GM12892 (cell line): ENCODE measurements around the gene DGKB.

Experiments
- DNase-seq: peaks from one replicate; pipeline ENCODE4 v3.0.0; 2011; ENCODE audit not compliant: insufficient read length
- FAIRE-seq: peaks from 2 replicates; lab custom pipeline; 2011; peaks lifted over from hg19 to GRCh38; lab: Jason Lieb, UNC
- POLR2A ChIP-seq: IDR thresholded peaks from 2 replicates; pipeline ENCODE4 v1.6.1; 2011; ENCODE audit warnings: low read depth, low read length, control low read depth
- POLR2AphosphoS5 ChIP-seq: IDR thresholded peaks from 2 replicates; pipeline ENCODE4 v1.6.1; 2011; ENCODE audit warnings: low read depth, low read length, control low read depth
- TAF1 ChIP-seq: IDR thresholded peaks from 2 replicates; pipeline ENCODE4 v1.6.1; 2011; ENCODE audit warnings: low read depth, mild to moderate bottlenecking, control low read depth, low read length, borderline replicate concordance

The DGKB gene

GRCh38 chr7:14818871-14819270, 83.7 kb downstream of the DGKB start:
- no peak for FAIRE-seq
- DNase-seq: no peak
- TF ChIP-seq POLR2AphosphoS5 (no peak), POLR2A (no peak), TAF1 (no peak)

- FAIRE-seq: no peak
- TF ChIP-seq POLR2AphosphoS5: no peak
- TF ChIP-seq TAF1: no peak
- no peak for TF ChIP-seq POLR2A
- no peak for DNase-seq
Observed at GRCh38 chr7:14817829-14818614, 84.5 kb downstream of the DGKB start.

- no peak for TF ChIP-seq POLR2AphosphoS5
- no peak for TF ChIP-seq POLR2A
- DNase-seq: no peak
- FAIRE-seq: no peak
Observed at GRCh38 chr7:14807507-14807906, 95.0 kb downstream of the DGKB start.

GRCh38 chr7:14806891-14807290, 95.7 kb downstream of the DGKB start:
- TF ChIP-seq POLR2AphosphoS5: no peak
- no peak for TF ChIP-seq POLR2A
- no peak for TF ChIP-seq TAF1
- FAIRE-seq: no peak
- no peak for DNase-seq

GRCh38 chr7:14805105-14805719, 97.3 kb downstream of the DGKB start:
- DNase-seq: no peak
- TF ChIP-seq POLR2A: no peak
- no peak for TF ChIP-seq POLR2AphosphoS5
- TF ChIP-seq TAF1: no peak
- FAIRE-seq: no peak

- TF ChIP-seq TAF1 (no peak), POLR2A (no peak), POLR2AphosphoS5 (no peak)
- FAIRE-seq (no peak), DNase-seq (no peak)
Observed at GRCh38 chr7:14800664-14801063, 101.9 kb downstream of the DGKB start.

GRCh38 chr7:14793151-14793550, 109.4 kb downstream of the DGKB start:
- no peak for TF ChIP-seq POLR2A
- no peak for TF ChIP-seq POLR2AphosphoS5
- no peak for TF ChIP-seq TAF1
- DNase-seq (no peak), FAIRE-seq (no peak)

GRCh38 chr7:14787551-14787950, 115.0 kb downstream of the DGKB start:
- no peak for TF ChIP-seq POLR2A
- no peak for DNase-seq
- no peak for FAIRE-seq

GRCh38 chr7:14786314-14786895, 116.1 kb downstream of the DGKB start:
- no peak for TF ChIP-seq POLR2A
- TF ChIP-seq TAF1: no peak
- no peak for TF ChIP-seq POLR2AphosphoS5
- FAIRE-seq (no peak), DNase-seq (no peak)

GRCh38 chr7:14777806-14778205, 124.7 kb downstream of the DGKB start:
- TF ChIP-seq TAF1: no peak
- TF ChIP-seq POLR2AphosphoS5: no peak
- no peak for TF ChIP-seq POLR2A
- no peak for FAIRE-seq
- DNase-seq: no peak

GRCh38 chr7:14776266-14776665, 126.3 kb downstream of the DGKB start:
- no peak for TF ChIP-seq POLR2AphosphoS5
- FAIRE-seq (no peak), DNase-seq (no peak)

GRCh38 chr7:14773729-14774271, 128.8 kb downstream of the DGKB start:
- TF ChIP-seq TAF1: no peak
- no peak for TF ChIP-seq POLR2A
- no peak for TF ChIP-seq POLR2AphosphoS5
- DNase-seq (no peak), FAIRE-seq (no peak)

- DNase-seq: no peak
- no peak for FAIRE-seq
- no peak for TF ChIP-seq POLR2A
- no peak for TF ChIP-seq POLR2AphosphoS5
- no peak for TF ChIP-seq TAF1
Observed at GRCh38 chr7:14770614-14771013, 131.9 kb downstream of the DGKB start.
